K562 (cell line): ENCODE measurements around the gene KCND3. TPM values are rescaled to one million over a fixed set of nuclear protein-coding genes. Genes with fewer than 3 reads are reported as not detected.

ENCODE experiments used
- ATAC-seq: fragments of 200-7000 bp; cut with Tn5 transposase; 3 replicates; pipeline ENCODE4 v1.9.1; 2020; ENCODE audit warnings: moderate library complexity
- BruUV-seq: library from RNA; stranded (reverse); fragments of 400-500 nt; replicated peaks from 2 replicates; lab custom pipeline; 2021; lab: Mats Ljungman, UMichigan
- CTCF ChIA-PET: fragments of 300-600 bp; formaldehyde crosslinking; extraction: SDS; loops from one replicate; lab custom pipeline; 2021; ENCODE audit warnings: low intra/inter-chr PET ratio; lab: Yijun Ruan, JAX
- POLR2A ChIA-PET: fragments of 300-600, 350-650 bp; sonication (Branson Sonifier 250); formaldehyde crosslinking; extraction: SDS; loops from one replicate; lab custom pipeline; 2021; ENCODE audit warnings: antibody characterized with exemption, inconsistent platforms; lab: Yijun Ruan, JAX
- DNase-seq, 4 experiments: peaks; one replicate each; pipeline versions ENCODE4 v3.0.0 to v3.0.0-alpha.2; 2011 to 2018; ENCODE audit warnings: low spot score in 3 of 4, mixed read lengths in 3 of 4; ENCODE audit errors: extremely low read depth in 1 of 4
- FAIRE-seq: peaks from 2 replicates; lab custom pipeline; 2011; peaks lifted over from hg19 to GRCh38; lab: Jason Lieb, UNC
- H2AFZ ChIP-seq: 2 replicates; pipeline ENCODE4 v1.6.0; 2011; ENCODE audit warnings: low read depth, low read length, control low read depth, inconsistent platforms
- H3K27ac ChIP-seq: fragments of 200-600 bp; 3 replicates; pipeline ENCODE4 v1.8.0; 2011; ENCODE audit warnings: low read depth, mild to moderate bottlenecking, control low read depth, inconsistent platforms, low read length, moderate library complexity, mixed read lengths; ENCODE audit errors: extremely low read depth
- H3K27me3 ChIP-seq, 2 experiments: fragments of 300-600 bp in 1 of 2; 2 replicates in 1 of 2; 3 replicates in 1 of 2; pipeline versions ENCODE4 v1.6.0 to v1.8.0; 2011; ENCODE audit warnings: inconsistent platforms in 2 of 2, low read length in 2 of 2, mild to moderate bottlenecking in 1 of 2, mixed read lengths in 1 of 2, moderate library complexity in 1 of 2; ENCODE audit not compliant: control insufficient read depth in 2 of 2, insufficient read depth in 2 of 2
- H3K36me3 ChIP-seq: fragments of 300-600 bp; 3 replicates; pipeline ENCODE4 v1.8.0; 2011; ENCODE audit warnings: mild to moderate bottlenecking, low read length, inconsistent platforms; ENCODE audit not compliant: control insufficient read depth, insufficient read depth
- H3K4me1 ChIP-seq, 2 experiments: fragments of 200-600 bp in 1 of 2; replicated peaks in 1 of 2; 2 replicates in 1 of 2; 3 replicates in 1 of 2; pipeline versions ENCODE4 v1.5.1 to v1.8.0; 2011; ENCODE audit warnings: inconsistent platforms in 2 of 2, low read length in 2 of 2, mild to moderate bottlenecking in 1 of 2, mixed read lengths in 1 of 2, moderate library complexity in 1 of 2; ENCODE audit not compliant: control insufficient read depth in 2 of 2, insufficient read depth in 2 of 2
- H3K4me2 ChIP-seq: 2 replicates; pipeline ENCODE4 v1.6.1; 2011; ENCODE audit warnings: low read length, control low read depth, inconsistent platforms, mixed read lengths; ENCODE audit not compliant: insufficient read depth
- H3K4me3 ChIP-seq: fragments of 200-600 bp; sonication (generic), shearing (Covaris generic); 2 replicates; pipeline ENCODE4 v1.5.1; 2016; ENCODE audit warnings: control low read depth, inconsistent platforms
- H3K79me2 ChIP-seq: fragments of 200-600 bp; 3 replicates; pipeline ENCODE4 v1.8.0; 2011; ENCODE audit warnings: low read length, inconsistent platforms; ENCODE audit not compliant: control insufficient read depth, insufficient read depth
- H3K9ac ChIP-seq, 2 experiments: 2 replicates each; pipeline versions ENCODE4 v1.6.0 to v1.6.1; 2011; ENCODE audit warnings: low read depth in 2 of 2, low read length in 2 of 2, control low read depth in 1 of 2, inconsistent platforms in 1 of 2, mild to moderate bottlenecking in 1 of 2, mixed read lengths in 1 of 2; ENCODE audit not compliant: insufficient read depth in 1 of 2
- H3K9me1 ChIP-seq: one replicate; pipeline ENCODE4 v1.6.0; 2011; ENCODE audit warnings: inconsistent platforms, mild to moderate bottlenecking, low read length, moderate library complexity; ENCODE audit not compliant: control insufficient read depth, insufficient read depth
- H3K9me3 ChIP-seq: replicated peaks from 2 replicates; pipeline ENCODE4 v1.5.1; 2011; ENCODE audit warnings: low read depth, low read length, inconsistent platforms; ENCODE audit not compliant: control insufficient read depth, insufficient read depth
- H4K20me1 ChIP-seq: replicated peaks from 2 replicates; pipeline ENCODE4 v1.6.1; 2011; ENCODE audit warnings: low read length, inconsistent platforms, mixed read lengths; ENCODE audit not compliant: control insufficient read depth, insufficient read depth
- CBFA2T2 ChIP-seq: fragments of 450-650 bp; conservative IDR thresholded peaks from 2 replicates; pipeline ENCODE4 v1.6.1; 2017; ENCODE audit warnings: mild to moderate bottlenecking
- CBX8 ChIP-seq: fragments of 200-600 bp; sonication (generic); IDR thresholded peaks from 2 replicates; pipeline ENCODE4 v1.6.1; 2012; ENCODE audit warnings: borderline replicate concordance, mixed run types, low read depth, mild to moderate bottlenecking, moderate library complexity, mixed read lengths, low read length, control low read depth, inconsistent platforms; ENCODE audit not compliant: poor library complexity, severe bottlenecking; ENCODE audit errors: extremely low read depth
- MCM5 ChIP-seq: fragments of 450-650 bp; IDR thresholded peaks from 2 replicates; pipeline ENCODE4 v1.6.1; 2016; ENCODE audit warnings: low read depth
- MYBL2 ChIP-seq, 2 experiments: fragments of 450-650 bp in 1 of 2; sonication (generic) in 1 of 2; formaldehyde crosslinking in 1 of 2; IDR thresholded peaks; 2 replicates each; pipeline versions ENCODE4 v1.6.1 to v1.8.1; 2017 to 2022; ENCODE audit warnings: borderline replicate concordance in 1 of 2, inconsistent platforms in 1 of 2, low read depth in 1 of 2, mild to moderate bottlenecking in 1 of 2, missing genetic modification reagents in 1 of 2, moderate library complexity in 1 of 2
- NRF1 ChIP-seq, 2 experiments: fragments of 450-650 bp; IDR thresholded peaks in 1 of 2; conservative IDR thresholded peaks in 1 of 2; 2 replicates each; pipeline ENCODE4 v1.6.1; 2014; ENCODE audit warnings: mild to moderate bottlenecking in 2 of 2
- RFX1 ChIP-seq: fragments of 450-650 bp; IDR thresholded peaks from 2 replicates; pipeline ENCODE4 v1.6.1; 2016; ENCODE audit warnings: mild to moderate bottlenecking, moderate library complexity
- ZNF184 ChIP-seq: sonication (generic); formaldehyde crosslinking; IDR thresholded peaks from 2 replicates; pipeline ENCODE4 v1.5.0; 2020; ENCODE audit warnings: missing genetic modification reagents
- WGBS: fragments of 100-300 bp; shearing (Covaris generic); methylation state at CpG from one replicate; pipeline ENCODE4 v1.1.6; 2016; ENCODE audit warnings: low coverage, mixed read lengths; ENCODE audit not compliant: insufficient coverage; ENCODE audit errors: missing lambda C conversion rate; 5-methylcytosine and 5-hydroxymethylcytosine counted together
- in situ Hi-C: fragments of 300-500 bp; cut with MboI; formaldehyde crosslinking; loops from 4 replicates; pipeline ENCODE4 v1.15.0; 2018; ENCODE audit warnings: inconsistent platforms, mixed read lengths
- intact Hi-C: fragments of 100-400 bp; cut with micrococcal nuclease; formaldehyde crosslinking; loops from 2 replicates; pipeline ENCODE4 v1.14.2; 2022
- polyA plus RNA-seq, 8 experiments: library from polyadenylated mRNA; depleted of rRNA in 4 of 8; stranded (reverse) in 5 of 8; unstranded in 3 of 8; fragments of >200 nt; fragmentation: Nextera tagmentation in 2 of 8; fragmentation: Illumina TruSeq in 1 of 8; extraction: Ambion mirVana in 2 of 8; extraction: Trizol in 1 of 8; gene quantifications; 2 replicates each; pipeline versions ENCODE4 v1.2.1 to v1.2.3, GENCODE V29; 2011 to 2014; ENCODE audit warnings: inconsistent platforms in 1 of 8, missing spikeins in 1 of 8
- total RNA-seq, 7 experiments: library from RNA; depleted of rRNA in 6 of 7; stranded (reverse); fragments of >200 nt in 6 of 7; fragmentation: Illumina TruSeq in 2 of 7; extraction: Trizol in 2 of 7; gene quantifications; 2 replicates each; pipeline versions ENCODE4 v1.2.1 to v1.2.3, GENCODE V29; 2011 to 2021; ENCODE audit warnings: low replicate concordance in 1 of 7
- TF ChIP-seq, protein P1 (sequence below): sonication (generic); formaldehyde crosslinking; IDR thresholded peaks from 2 replicates; pipeline ENCODE4 v1.8.1; 2023; ENCODE audit warnings: mild to moderate bottlenecking, missing genetic modification reagents, moderate library complexity
- TF ChIP-seq, protein P2 (sequence below): fragments of 450-650 bp; IDR thresholded peaks from 2 replicates; pipeline ENCODE4 v1.6.1; 2017; ENCODE audit warnings: mild to moderate bottlenecking, moderate library complexity
- TF ChIP-seq, protein P3 (sequence below): IDR thresholded peaks from 3 replicates; pipeline ENCODE4 v1.6.1; 2011; ENCODE audit warnings: borderline replicate concordance, mild to moderate bottlenecking; ENCODE audit not compliant: insufficient read length, insufficient read depth
- TF ChIP-seq, protein P4 (sequence below): fragments of 250-450 bp; sonication (Bioruptor Pico); IDR thresholded peaks from 2 replicates; pipeline ENCODE4 v1.4.0; 2020; ENCODE audit warnings: mild to moderate bottlenecking

The KCND3 gene
- total and polyA plus RNA-seq, 9 of the 15 experiments (the other 6 are each of a cell fraction or from before 2014, with no cell fraction given), result not detected

DNA sequence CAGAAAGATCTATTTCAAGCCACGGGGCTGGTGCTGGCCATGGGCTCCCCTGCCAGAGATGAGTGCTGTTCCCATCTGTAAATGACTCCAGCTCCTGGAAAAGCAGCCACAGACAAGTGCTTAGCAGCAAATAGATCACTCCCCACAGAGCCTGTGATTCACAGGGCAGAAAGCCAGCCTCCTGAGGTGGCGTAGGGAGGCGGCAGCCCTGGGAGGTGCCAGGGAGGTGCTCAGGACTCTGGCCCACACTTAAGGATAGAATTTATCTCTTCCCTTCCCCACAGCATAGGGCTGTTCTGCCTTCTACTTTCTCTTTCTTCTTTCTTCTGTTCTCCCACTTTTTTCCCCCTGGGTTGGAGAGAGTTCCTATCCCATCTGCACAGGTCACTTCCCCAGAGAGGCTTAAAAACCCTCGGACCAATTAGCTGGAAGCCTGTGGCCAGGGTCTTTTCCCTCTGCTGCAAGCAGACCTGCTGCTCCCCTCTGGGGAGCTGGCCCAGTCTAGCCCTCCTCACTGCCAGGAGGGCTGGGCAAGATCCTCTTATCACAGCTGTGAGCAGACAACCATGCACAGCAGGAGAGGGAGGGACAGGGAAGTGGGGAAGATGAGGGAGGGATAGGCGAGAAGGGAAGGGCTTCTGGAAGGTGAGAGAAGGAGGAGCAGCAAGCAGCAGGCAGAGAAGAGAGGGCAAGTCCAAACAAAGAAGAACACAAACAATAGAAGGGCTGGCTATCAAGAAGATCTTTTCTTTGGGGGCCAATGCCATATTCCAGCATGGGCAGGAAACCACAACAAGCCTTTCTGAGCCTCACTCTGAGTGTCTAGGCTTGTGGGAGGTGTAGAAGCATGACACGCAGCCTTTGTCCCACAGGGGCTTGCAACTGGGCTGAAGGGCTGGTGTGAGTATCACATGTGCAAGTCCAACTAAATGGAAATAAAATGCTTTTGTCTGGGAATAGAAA is 41.0 kb downstream of the KCND3 start:
- CTCF ChIA-PET, result no interaction called here
- H3K4me2 ChIP-seq, result no peak overlapping the region
- DNase-seq (no peak), ATAC-seq (no peak), FAIRE-seq (no peak)
- no peaks in the 10 kb centered on the region for H3K9me1 ChIP-seq
- H3K27me3 ChIP-seq, result peaks cover 4 to 30% of the 10 kb centered on the region in 2 experiments; a peak in 4 of 5 replicates
- H2AFZ ChIP-seq, result no peak overlapping the region
- H3K9me3 ChIP-seq, result no peaks in the 10 kb centered on the region
- H3K79me2 ChIP-seq, result no peaks in the 10 kb centered on the region
- H3K4me3 ChIP-seq, result no peak overlapping the region
- no peak overlapping the region for H3K9ac ChIP-seq
- H4K20me1 ChIP-seq, result no peaks in the 10 kb centered on the region
- in situ Hi-C loops, result no loop called here
- no TSS peak for BruUV-seq
- intact Hi-C loops, result no loop called here
- WGBS, result 1% methylated on average over 6 of the region's 6 CpGs
- no peaks in the 10 kb centered on the region for H3K4me1 ChIP-seq
- POLR2A ChIA-PET, result interaction anchor here (0.6 kb wide), 1 partner anchor 732 kb away, joined by 4 read pairs; no protein-coding TSS in a partner anchor
- H3K36me3 ChIP-seq, result no peaks in the 10 kb centered on the region
- no peak overlapping the region for H3K27ac ChIP-seq
- no peak for TF ChIP-seq CBX8
- TF ChIP-seq MYBL2 (IDR thresholded peaks at IDR 0.05; ENCODE audit: low read depth), result no peak
- TF ChIP-seq MYBL2 (CRISPR knock-in tag; IDR thresholded peaks at IDR 0.05; ENCODE audit: borderline replicate concordance), result no peak
- TF ChIP-seq, protein P1, sequence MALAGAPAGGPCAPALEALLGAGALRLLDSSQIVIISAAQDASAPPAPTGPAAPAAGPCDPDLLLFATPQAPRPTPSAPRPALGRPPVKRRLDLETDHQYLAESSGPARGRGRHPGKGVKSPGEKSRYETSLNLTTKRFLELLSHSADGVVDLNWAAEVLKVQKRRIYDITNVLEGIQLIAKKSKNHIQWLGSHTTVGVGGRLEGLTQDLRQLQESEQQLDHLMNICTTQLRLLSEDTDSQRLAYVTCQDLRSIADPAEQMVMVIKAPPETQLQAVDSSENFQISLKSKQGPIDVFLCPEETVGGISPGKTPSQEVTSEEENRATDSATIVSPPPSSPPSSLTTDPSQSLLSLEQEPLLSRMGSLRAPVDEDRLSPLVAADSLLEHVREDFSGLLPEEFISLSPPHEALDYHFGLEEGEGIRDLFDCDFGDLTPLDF (CRISPR knock-in tag), result no peak
- TF ChIP-seq, protein P2, sequence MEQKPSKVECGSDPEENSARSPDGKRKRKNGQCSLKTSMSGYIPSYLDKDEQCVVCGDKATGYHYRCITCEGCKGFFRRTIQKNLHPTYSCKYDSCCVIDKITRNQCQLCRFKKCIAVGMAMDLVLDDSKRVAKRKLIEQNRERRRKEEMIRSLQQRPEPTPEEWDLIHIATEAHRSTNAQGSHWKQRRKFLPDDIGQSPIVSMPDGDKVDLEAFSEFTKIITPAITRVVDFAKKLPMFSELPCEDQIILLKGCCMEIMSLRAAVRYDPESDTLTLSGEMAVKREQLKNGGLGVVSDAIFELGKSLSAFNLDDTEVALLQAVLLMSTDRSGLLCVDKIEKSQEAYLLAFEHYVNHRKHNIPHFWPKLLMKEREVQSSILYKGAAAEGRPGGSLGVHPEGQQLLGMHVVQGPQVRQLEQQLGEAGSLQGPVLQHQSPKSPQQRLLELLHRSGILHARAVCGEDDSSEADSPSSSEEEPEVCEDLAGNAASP, result no peak
- no peak for TF ChIP-seq ZNF184 (CRISPR knock-in tag)
- TF ChIP-seq MCM5, result no peak
- TF ChIP-seq, protein P3, sequence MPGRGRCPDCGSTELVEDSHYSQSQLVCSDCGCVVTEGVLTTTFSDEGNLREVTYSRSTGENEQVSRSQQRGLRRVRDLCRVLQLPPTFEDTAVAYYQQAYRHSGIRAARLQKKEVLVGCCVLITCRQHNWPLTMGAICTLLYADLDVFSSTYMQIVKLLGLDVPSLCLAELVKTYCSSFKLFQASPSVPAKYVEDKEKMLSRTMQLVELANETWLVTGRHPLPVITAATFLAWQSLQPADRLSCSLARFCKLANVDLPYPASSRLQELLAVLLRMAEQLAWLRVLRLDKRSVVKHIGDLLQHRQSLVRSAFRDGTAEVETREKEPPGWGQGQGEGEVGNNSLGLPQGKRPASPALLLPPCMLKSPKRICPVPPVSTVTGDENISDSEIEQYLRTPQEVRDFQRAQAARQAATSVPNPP, result no peak
- no peak for TF ChIP-seq CBFA2T2
- TF ChIP-seq NRF1 (conservative IDR thresholded peaks at IDR 0.05 in 1 of 2, IDR thresholded peaks at IDR 0.05 in 1 of 2), result no peak
- TF ChIP-seq, protein P4, sequence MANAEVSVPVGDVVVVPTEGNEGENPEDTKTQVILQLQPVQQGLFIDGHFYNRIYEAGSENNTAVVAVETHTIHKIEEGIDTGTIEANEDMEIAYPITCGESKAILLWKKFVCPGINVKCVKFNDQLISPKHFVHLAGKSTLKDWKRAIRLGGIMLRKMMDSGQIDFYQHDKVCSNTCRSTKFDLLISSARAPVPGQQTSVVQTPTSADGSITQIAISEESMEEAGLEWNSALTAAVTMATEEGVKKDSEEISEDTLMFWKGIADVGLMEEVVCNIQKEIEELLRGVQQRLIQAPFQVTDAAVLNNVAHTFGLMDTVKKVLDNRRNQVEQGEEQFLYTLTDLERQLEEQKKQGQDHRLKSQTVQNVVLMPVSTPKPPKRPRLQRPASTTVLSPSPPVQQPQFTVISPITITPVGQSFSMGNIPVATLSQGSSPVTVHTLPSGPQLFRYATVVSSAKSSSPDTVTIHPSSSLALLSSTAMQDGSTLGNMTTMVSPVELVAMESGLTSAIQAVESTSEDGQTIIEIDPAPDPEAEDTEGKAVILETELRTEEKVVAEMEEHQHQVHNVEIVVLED (CRISPR knock-in tag), result no peak
- TF ChIP-seq RFX1, result no peak
